H1 (cell line): ENCODE data around the gene NBPF9. TPM values are rescaled to one million over a fixed set of nuclear protein-coding genes. Genes with fewer than 3 reads are reported as not detected.
"Not testable (repeated sequence)": the region's sequence is repeated elsewhere in the genome, so short reads cannot be mapped to it uniquely, and the experiment has no call there.

Source experiments
- CTCF ChIA-PET: fragments of 300-600 bp; sonication (Branson Sonifier 250); formaldehyde crosslinking; loops from one replicate; lab custom pipeline; 2021; ENCODE audit not compliant: partially characterized antibody; lab: Charles Lee
- POLR2A ChIA-PET: fragments of 300-600 bp; sonication (Branson Sonifier 250); formaldehyde crosslinking; loops from one replicate; lab custom pipeline; 2021; ENCODE audit warnings: inconsistent platforms; ENCODE audit not compliant: partially characterized antibody; lab: Charles Lee
- DNase-seq, 2 experiments: peaks; one replicate each; pipeline versions ENCODE4 v3.0.0 to v3.0.0-alpha.2; 2010 to 2022; ENCODE audit warnings: low spot score in 2 of 2, low read depth in 1 of 2, mixed read lengths in 1 of 2
- FAIRE-seq: peaks from 2 replicates; lab custom pipeline; 2011; peaks lifted over from hg19 to GRCh38; lab: Jason Lieb, UNC
- H2AFZ ChIP-seq: 2 replicates; pipeline ENCODE4 v1.8.1; 2012; ENCODE audit warnings: low read length, inconsistent platforms
- H2AK5ac ChIP-seq: 2 replicates; pipeline ENCODE4 v1.6.1; 2013; ENCODE audit warnings: low read depth, low read length
- H2BK120ac ChIP-seq: replicated peaks from 2 replicates; pipeline ENCODE3; 2013; ENCODE audit warnings: low read depth, low read length, inconsistent platforms
- H2BK12ac ChIP-seq: 2 replicates; pipeline ENCODE4 v1.6.1; 2013; ENCODE audit warnings: low read depth, low read length
- H2BK15ac ChIP-seq: 2 replicates; pipeline ENCODE4 v1.6.1; 2013; ENCODE audit warnings: low read length
- H2BK20ac ChIP-seq: 2 replicates; pipeline ENCODE4 v1.6.1; 2013; ENCODE audit warnings: low read length
- H2BK5ac ChIP-seq: 2 replicates; pipeline ENCODE4 v1.6.1; 2013; ENCODE audit warnings: low read depth, low read length
- H3K14ac ChIP-seq: 2 replicates; pipeline ENCODE4 v1.6.1; 2013; ENCODE audit warnings: inconsistent platforms; ENCODE audit not compliant: insufficient read length
- H3K18ac ChIP-seq: 2 replicates; pipeline ENCODE4 v1.6.1; 2013; ENCODE audit warnings: low read length; ENCODE audit errors: extremely low read depth
- H3K23ac ChIP-seq: 2 replicates; pipeline ENCODE4 v1.6.1; 2013; ENCODE audit warnings: inconsistent platforms; ENCODE audit not compliant: insufficient read length
- H3K23me2 ChIP-seq: 2 replicates; pipeline ENCODE4 v1.6.1; 2013; ENCODE audit warnings: low read depth, low read length
- H3K27ac ChIP-seq: 2 replicates; pipeline ENCODE4 v1.6.1; 2011; ENCODE audit warnings: low read depth, low read length, inconsistent platforms
- H3K27me3 ChIP-seq, 4 experiments: replicated peaks in 1 of 4; 1 replicate in 1 of 4; 2 replicates in 3 of 4; pipeline versions ENCODE4 v1.6.1 to v1.8.1; 2011 to 2013; ENCODE audit warnings: low read length in 3 of 4, mild to moderate bottlenecking in 3 of 4, inconsistent platforms in 2 of 4, mixed read lengths in 2 of 4, moderate library complexity in 1 of 4; ENCODE audit not compliant: control insufficient read depth in 3 of 4, insufficient read depth in 3 of 4; ENCODE audit errors: extremely low read depth in 1 of 4
- H3K36me3 ChIP-seq, 4 experiments: 2 replicates each; pipeline versions ENCODE4 v1.6.1 to v1.8.1; 2011 to 2013; ENCODE audit warnings: mild to moderate bottlenecking in 4 of 4, low read length in 3 of 4, moderate library complexity in 2 of 4, control low read depth in 1 of 4, inconsistent platforms in 1 of 4; ENCODE audit not compliant: insufficient read depth in 4 of 4, control insufficient read depth in 2 of 4
- H3K4ac ChIP-seq: replicated peaks from 2 replicates; pipeline ENCODE3; 2013; ENCODE audit warnings: low read length, low read depth, mixed read lengths, inconsistent platforms; ENCODE audit not compliant: insufficient read length
- H3K4me1 ChIP-seq, 4 experiments: replicated peaks in 1 of 4; 1 replicate in 1 of 4; 2 replicates in 3 of 4; pipeline versions ENCODE4 v1.6.1 to v1.8.1; 2011 to 2013; ENCODE audit warnings: low read length in 3 of 4, inconsistent platforms in 2 of 4, mixed read lengths in 1 of 4; ENCODE audit not compliant: insufficient read depth in 4 of 4, control insufficient read depth in 3 of 4
- H3K4me2 ChIP-seq, 2 experiments: 2 replicates each; pipeline versions ENCODE4 v1.6.1 to v1.8.1; 2011 to 2013; ENCODE audit warnings: low read depth in 2 of 2, low read length in 2 of 2, control low read depth in 1 of 2, inconsistent platforms in 1 of 2, mild to moderate bottlenecking in 1 of 2; ENCODE audit not compliant: insufficient read depth in 1 of 2
- H3K4me3 ChIP-seq, 4 experiments: fragments of 200-600, 300-600 bp in 1 of 4; sonication (generic), shearing (Covaris generic), sonication (Bioruptor Twin) in 1 of 4; 2 replicates each; pipeline versions ENCODE4 v1.5.1 to v1.8.1; 2011 to 2016; ENCODE audit warnings: low read length in 4 of 4, low read depth in 3 of 4, control low read depth in 2 of 4, inconsistent platforms in 2 of 4, mild to moderate bottlenecking in 2 of 4, mixed read lengths in 1 of 4, moderate library complexity in 1 of 4; ENCODE audit not compliant: insufficient read depth in 2 of 4; ENCODE audit errors: extremely low read depth in 1 of 4
- H3K56ac ChIP-seq: replicated peaks from 2 replicates; pipeline ENCODE3; 2013; ENCODE audit warnings: low read depth, mild to moderate bottlenecking, mixed read lengths, low read length, inconsistent platforms; ENCODE audit not compliant: insufficient read length
- H3K79me1 ChIP-seq: 2 replicates; pipeline ENCODE4 v1.6.1; 2013; ENCODE audit warnings: low read depth, low read length, control low read depth
- H3K79me2 ChIP-seq, 2 experiments: 2 replicates each; pipeline versions ENCODE4 v1.6.1 to v1.8.1; 2012 to 2013; ENCODE audit warnings: low read length in 2 of 2, mild to moderate bottlenecking in 2 of 2, inconsistent platforms in 1 of 2; ENCODE audit not compliant: insufficient read depth in 2 of 2, control insufficient read depth in 1 of 2
- H3K9ac ChIP-seq, 4 experiments: replicated peaks in 1 of 4; 1 replicate in 1 of 4; 2 replicates in 3 of 4; pipeline versions ENCODE4 v1.6.1 to v1.8.1; 2011 to 2013; ENCODE audit warnings: low read depth in 3 of 4, low read length in 3 of 4, control low read depth in 2 of 4, mild to moderate bottlenecking in 2 of 4, moderate library complexity in 2 of 4, inconsistent platforms in 1 of 4; ENCODE audit errors: extremely low read depth in 1 of 4
- H3K9me3 ChIP-seq, 2 experiments: 2 replicates each; pipeline versions ENCODE4 v1.6.1 to v1.8.1; 2012 to 2013; ENCODE audit warnings: mild to moderate bottlenecking in 2 of 2, moderate library complexity in 2 of 2, control low read depth in 1 of 2, inconsistent platforms in 1 of 2, low read depth in 1 of 2, low read length in 1 of 2, mixed read lengths in 1 of 2; ENCODE audit not compliant: insufficient read depth in 2 of 2
- H4K20me1 ChIP-seq, 2 experiments: replicated peaks in 1 of 2; 2 replicates each; pipeline versions ENCODE3 to v1.8.1; 2011 to 2013; ENCODE audit warnings: inconsistent platforms in 2 of 2, low read length in 2 of 2, mild to moderate bottlenecking in 1 of 2; ENCODE audit not compliant: insufficient read depth in 2 of 2, control insufficient read depth in 1 of 2
- H4K5ac ChIP-seq: 2 replicates; pipeline ENCODE4 v1.6.1; 2013; ENCODE audit warnings: low read length, low read depth, mixed read lengths, inconsistent platforms; ENCODE audit not compliant: insufficient read length
- H4K8ac ChIP-seq: 2 replicates; pipeline ENCODE4 v1.8.0; 2013; ENCODE audit warnings: mild to moderate bottlenecking, moderate library complexity, low read length, inconsistent platforms; ENCODE audit not compliant: insufficient read depth; ENCODE audit errors: extremely low read depth
- H4K91ac ChIP-seq: replicated peaks from 2 replicates; pipeline ENCODE3; 2013; ENCODE audit warnings: low read length, mixed read lengths, inconsistent platforms; ENCODE audit not compliant: insufficient read length
- WGBS, 2 experiments: shearing (Covaris generic) in 1 of 2; methylation state at CpG; one replicate each; pipeline versions ENCODE4 v1.1.6 to v1.1.7; 2013 to 2015; ENCODE audit warnings: low lambda C conversion rate in 2 of 2, mixed read lengths in 2 of 2, inconsistent platforms in 1 of 2, low coverage in 1 of 2, missing lambda C conversion rate in 1 of 2; ENCODE audit not compliant: insufficient replicate concordance in 2 of 2, insufficient coverage in 1 of 2, insufficient read length in 1 of 2; ENCODE audit errors: extremely low coverage in 1 of 2, missing lambda C conversion rate in 1 of 2; 5-methylcytosine and 5-hydroxymethylcytosine counted together
- polyA plus RNA-seq, 7 experiments: library from polyadenylated mRNA; depleted of rRNA in 3 of 7; stranded (reverse) in 5 of 7; unstranded in 2 of 7; fragments of >200 nt in 5 of 7; fragments of 200-250 nt in 2 of 7; gene quantifications; 1 replicate in 5 of 7; 2 replicates in 1 of 7; 4 replicates in 1 of 7; pipeline versions ENCODE4 v1.2.1 to v1.2.3, GENCODE V29; 2011 to 2013; ENCODE audit warnings: missing spikeins in 2 of 7, mixed read lengths in 2 of 7
- total RNA-seq: library from RNA; stranded (reverse); fragmentation: NEBNext Ultra II Directional; extraction: Animal tissue kit (Norgen Biotek cat#: 25700); gene quantifications from 2 replicates; pipeline ENCODE4 v1.2.1, GENCODE V29; 2021

The NBPF9 gene
- total and polyA plus RNA-seq, 2 of the 8 experiments (the other 6 are each of a cell fraction or from before 2014, with no cell fraction given), result 3.1 to 3.7 TPM

- 68% methylated on average over 3 of the region's 3 CpGs; no CpG with 5 or more reads in 1 of the 2 experiments for WGBS, 2 experiments
- H3K14ac ChIP-seq, H3K9me3 ChIP-seq, H2BK20ac ChIP-seq, CTCF ChIA-PET, H3K56ac ChIP-seq, H3K36me3 ChIP-seq, H3K4me3 ChIP-seq, H4K91ac ChIP-seq, H3K9ac ChIP-seq, H3K23ac ChIP-seq, H3K23me2 ChIP-seq, H4K20me1 ChIP-seq, FAIRE-seq, H3K79me2 ChIP-seq, H3K4me2 ChIP-seq, H2BK120ac ChIP-seq, H2BK12ac ChIP-seq, H4K8ac ChIP-seq, H4K5ac ChIP-seq, H3K4me1 ChIP-seq, H3K4ac ChIP-seq, H2BK15ac ChIP-seq, H2AK5ac ChIP-seq, H3K27me3 ChIP-seq, H2BK5ac ChIP-seq, DNase-seq, POLR2A ChIA-PET, H3K18ac ChIP-seq, H2AFZ ChIP-seq, H3K27ac ChIP-seq, H3K79me1 ChIP-seq: not testable (repeated sequence)
Measured at GRCh38 chr1:149015522-149015921, 87.8 kb downstream of the NBPF9 start.

- H3K56ac ChIP-seq, H3K14ac ChIP-seq, H3K23ac ChIP-seq, H3K9ac ChIP-seq, H3K27me3 ChIP-seq, H3K27ac ChIP-seq, FAIRE-seq, H4K20me1 ChIP-seq, H3K4me3 ChIP-seq, H2BK15ac ChIP-seq, H3K79me2 ChIP-seq, H3K18ac ChIP-seq, H3K4me2 ChIP-seq, H3K4ac ChIP-seq, H2AFZ ChIP-seq, H3K9me3 ChIP-seq, H3K4me1 ChIP-seq, CTCF ChIA-PET, H3K23me2 ChIP-seq, POLR2A ChIA-PET, H2BK12ac ChIP-seq, DNase-seq, H3K79me1 ChIP-seq, H2BK20ac ChIP-seq, H4K8ac ChIP-seq, H4K91ac ChIP-seq, H3K36me3 ChIP-seq, H2AK5ac ChIP-seq, H4K5ac ChIP-seq, H2BK5ac ChIP-seq, H2BK120ac ChIP-seq: not testable (repeated sequence)
- WGBS, 2 experiments, result no CpG with 5 or more reads among the region's 4 CpGs
Measured at GRCh38 chr1:149013513-149013912, 89.8 kb downstream of the NBPF9 start.
